Measurements from ENCODE around the gene GMDS. TPM values are rescaled to one million over a fixed set of nuclear protein-coding genes. Genes with fewer than 3 reads are reported as not detected.

GMDS gene
- total and polyA plus RNA-seq, 2 donors (not counting 1 experiment from before 2014, with no cell fraction given) = 11.5 to 16.4 TPM

GRCh38 chr6:1615151-1615852 is 630.1 kb downstream of the GMDS start:
- H3K79me2 ChIP-seq (ENCODE audit: control insufficient read depth, insufficient read depth, low read length) = no peaks in the 10 kb centered on the region
- WGBS (ENCODE audit: insufficient coverage) = 49% methylated on average over 43 of the region's 50 CpGs

More at GRCh38 chr6:1615151-1615852, 630.1 kb downstream of the GMDS start:
- H3K36me3 ChIP-seq (replicated peaks in 1 of 2; ENCODE audit: control extremely low read depth in 1 of 2, control insufficient read depth in 1 of 2, extremely low read depth in 1 of 2, insufficient read depth in 2 of 2, low read length in 1 of 2) = no peaks in the 10 kb centered on the region
- ChIA-PET POLR2A (no interaction called here), CTCF (interaction anchor here (1.5 to 1.7 kb wide), 2 partner anchors 489 to 738 kb away, joined by 7 to 9 read pairs; no protein-coding TSS in a partner anchor)
- H2AFZ ChIP-seq (ENCODE audit: insufficient read depth, low read depth, low read length, poor library complexity, severe bottlenecking) = no peak overlapping the region
- H3K4me1 Mint-ChIP-seq = peaks cover 19% of the 10 kb centered on the region
- peaks cover 55% of the 10 kb centered on the region for H3K27me3 Mint-ChIP-seq
- H3K9me3 Mint-ChIP-seq (ENCODE audit: insufficient read depth) = no peaks in the 10 kb centered on the region
- H3K27ac ChIP-seq (ENCODE audit: low read length in 2 of 2) = no peak overlapping the region
- TF ChIP-seq CTCF (IDR thresholded peaks at IDR 0.05) (no peak), EZH2 (IDR thresholded peaks at IDR 0.05; ENCODE audit: borderline replicate concordance, insufficient read depth, low read depth, low read length, poor library complexity, severe bottlenecking) (no peak)
- H3K4me3 Mint-ChIP-seq = peak overlapping the region; percentile 19
- peak overlapping the region; percentile 74 for H3K4me2 ChIP-seq (replicated peaks; ENCODE audit: low read depth, low read length, poor library complexity, severe bottlenecking)
- H3K9ac ChIP-seq (ENCODE audit: low read length) = no peak overlapping the region
- intact Hi-C loops (cut with micrococcal nuclease) = no loop called here
- peak overlapping the region in 1 of 5 experiments; percentile 26 for H3K4me3 ChIP-seq (ENCODE audit: control extremely low read depth in 1 of 5, extremely low read depth in 1 of 5, insufficient read depth in 1 of 5, low read depth in 2 of 5, low read length in 4 of 5)
- no peak overlapping the region for H3K27ac Mint-ChIP-seq
- peaks cover 0 to 79% (median 57%) of the 10 kb centered on the region in 4 experiments for H3K27me3 ChIP-seq (replicated peaks in 1 of 4; ENCODE audit: control extremely low read depth in 1 of 4, control insufficient read depth in 3 of 4, insufficient read depth in 4 of 4, low read length in 3 of 4)
- ATAC-seq (ENCODE audit: low read depth) = no peak
- peaks cover 39 to 46% of the 10 kb centered on the region in 2 donors for H3K4me1 ChIP-seq (ENCODE audit: control insufficient read depth in 2 of 2, insufficient read depth in 2 of 2, low read length in 2 of 2)
- no peak for DNase-seq
- peaks cover 0 to 42% (median 7%) of the 10 kb centered on the region in 3 donors for H3K9me3 ChIP-seq (ENCODE audit: control extremely low read depth in 1 of 3, control insufficient read depth in 2 of 3, insufficient read depth in 1 of 3, low read length in 2 of 3)
- peaks cover 7% of the 10 kb centered on the region for H4K20me1 ChIP-seq (ENCODE audit: control insufficient read depth, insufficient read depth, low read length, poor library complexity, severe bottlenecking)
